GM21737 (cell line): ENCODE results near the gene PPP4R3B.
"Not testable (repeated sequence)": the region's sequence is repeated elsewhere in the genome, so short reads cannot be mapped to it uniquely, and the experiment has no call there.

Experiments
- ATAC-seq: cut with Tn5 transposase; IDR thresholded peaks from one replicate; pipeline ENCODE4 v1.9.1; 2021; ENCODE audit warnings: mild to moderate bottlenecking, moderate library complexity; ENCODE audit not compliant: unreplicated experiment

PPP4R3B gene

GRCh38 chr2:55596795-55597194 is 20.6 kb downstream of the PPP4R3B start:
- ATAC-seq, result not testable (repeated sequence)

- ATAC-seq, result no peak
Observed at GRCh38 chr2:55595536-55595935, 21.9 kb downstream of the PPP4R3B start.

- ATAC-seq, result no peak
Observed at GRCh38 chr2:55592130-55592529, 25.3 kb downstream of the PPP4R3B start.

- ATAC-seq, result no peak
Observed at GRCh38 chr2:55590810-55591440, 26.5 kb downstream of the PPP4R3B start.

GRCh38 chr2:55585451-55586080 is 31.9 kb downstream of the PPP4R3B start:
- no peak for ATAC-seq

- ATAC-seq, result no peak
Observed at GRCh38 chr2:55581874-55582547, 35.4 kb downstream of the PPP4R3B start.

- ATAC-seq, result no peak
Observed at GRCh38 chr2:55581435-55581834, 36.0 kb downstream of the PPP4R3B start.

GRCh38 chr2:55569002-55569401 is 48.4 kb downstream of the PPP4R3B start:
- not testable (repeated sequence) for ATAC-seq

GRCh38 chr2:55567298-55567697 is 50.1 kb downstream of the PPP4R3B start:
- no peak for ATAC-seq

- ATAC-seq, result no peak
Observed at GRCh38 chr2:55565613-55566012, 51.8 kb downstream of the PPP4R3B start.

GRCh38 chr2:55560855-55561254 is 56.6 kb downstream of the PPP4R3B start:
- ATAC-seq, result no peak

GRCh38 chr2:55556809-55557208 is 60.6 kb downstream of the PPP4R3B start:
- ATAC-seq, result no peak

GRCh38 chr2:55555977-55556376 is 61.4 kb downstream of the PPP4R3B start:
- ATAC-seq, result no peak

GRCh38 chr2:55553321-55553720 is 64.1 kb downstream of the PPP4R3B start:
- no peak for ATAC-seq

- ATAC-seq, result no peak
Observed at GRCh38 chr2:55550368-55551102, 66.9 kb downstream of the PPP4R3B start.

- not testable (repeated sequence) for ATAC-seq
Observed at GRCh38 chr2:55547679-55548078, 69.7 kb downstream of the PPP4R3B start.

- no peak for ATAC-seq
Observed at GRCh38 chr2:55547001-55547400, 70.4 kb downstream of the PPP4R3B start.

GRCh38 chr2:55530539-55531081 is 86.8 kb downstream of the PPP4R3B start:
- ATAC-seq, result no peak

GRCh38 chr2:55526174-55526573 is 91.2 kb downstream of the PPP4R3B start:
- ATAC-seq, result no peak

GRCh38 chr2:55524884-55525437 is 92.5 kb downstream of the PPP4R3B start:
- ATAC-seq, result no peak
